Tibial nerve (tissue), 4 donors: ENCODE data around the gene FNIP2. TPM values are rescaled to one million over a fixed set of nuclear protein-coding genes. Genes with fewer than 3 reads are reported as not detected.

ENCODE experiments used
- DNase-seq, 2 donors: peaks; one replicate each; pipeline ENCODE4 v3.0.0-alpha.2; 2019; ENCODE audit warnings: low spot score in 2 of 2
- H3K27ac ChIP-seq, 4 donors: fragments of 200-600 bp; sonication (generic) in 3 of 4; one replicate each; pipeline ENCODE4 v1.5.1; 2017 to 2019; ENCODE audit warnings: mild to moderate bottlenecking in 1 of 4
- H3K27me3 ChIP-seq, 2 donors: fragments of 200-600 bp; sonication (generic) in 1 of 2; one replicate each; pipeline versions ENCODE4 v1.5.1 to v1.6.0; 2017 to 2019
- H3K36me3 ChIP-seq, 3 donors: fragments of 200-600 bp; sonication (generic); one replicate each; pipeline ENCODE4 v1.5.1; 2018 to 2019
- H3K4me1 ChIP-seq, 4 donors: fragments of 200-600 bp; sonication (generic) in 3 of 4; one replicate each; pipeline ENCODE4 v1.5.1; 2017 to 2019
- H3K4me3 ChIP-seq, 4 donors: fragments of 200-600 bp; sonication (generic) in 3 of 4; one replicate each; pipeline ENCODE4 v1.5.1; 2017 to 2019; ENCODE audit warnings: mild to moderate bottlenecking in 1 of 4, moderate library complexity in 1 of 4
- H3K9me3 ChIP-seq, 4 donors: fragments of 200-600 bp; sonication (generic) in 3 of 4; one replicate each; pipeline ENCODE4 v1.5.1; 2017 to 2019
- CTCF ChIP-seq, 5 experiments: fragments of 200-600 bp in 3 of 5; fragments of 450-650 bp in 2 of 5; sonication (generic) in 3 of 5; IDR thresholded peaks; one replicate each; pipeline ENCODE4 v1.5.1; 2016 to 2019; ENCODE audit warnings: antibody characterized with exemption in 5 of 5, mild to moderate bottlenecking in 3 of 5, moderate library complexity in 2 of 5
- EP300 ChIP-seq, 2 donors: sonication (generic); formaldehyde crosslinking; IDR thresholded peaks; one replicate each; pipeline ENCODE4 v1.6.1; 2017; ENCODE audit warnings: antibody characterized with exemption in 2 of 2, mild to moderate bottlenecking in 1 of 2
- POLR2A ChIP-seq, 2 donors: fragments of 450-650 bp; IDR thresholded peaks; one replicate each; pipeline ENCODE4 v1.6.1; 2017; ENCODE audit warnings: antibody characterized with exemption in 2 of 2, mild to moderate bottlenecking in 2 of 2, moderate library complexity in 2 of 2
- WGBS, 2 donors: methylation state at CpG; one replicate each; pipeline ENCODE4 v1.1.5; 2018; 5-methylcytosine and 5-hydroxymethylcytosine counted together
- total RNA-seq, 4 donors: library from RNA; depleted of rRNA; stranded (reverse); fragments of >200 nt; gene quantifications; one replicate each; pipeline ENCODE4 v1.1.0, GENCODE V29; 2016

FNIP2 gene
- total RNA-seq, 4 donors from 2014 or later: 61.5 to 74.3 (median 69.3) TPM

DNA sequence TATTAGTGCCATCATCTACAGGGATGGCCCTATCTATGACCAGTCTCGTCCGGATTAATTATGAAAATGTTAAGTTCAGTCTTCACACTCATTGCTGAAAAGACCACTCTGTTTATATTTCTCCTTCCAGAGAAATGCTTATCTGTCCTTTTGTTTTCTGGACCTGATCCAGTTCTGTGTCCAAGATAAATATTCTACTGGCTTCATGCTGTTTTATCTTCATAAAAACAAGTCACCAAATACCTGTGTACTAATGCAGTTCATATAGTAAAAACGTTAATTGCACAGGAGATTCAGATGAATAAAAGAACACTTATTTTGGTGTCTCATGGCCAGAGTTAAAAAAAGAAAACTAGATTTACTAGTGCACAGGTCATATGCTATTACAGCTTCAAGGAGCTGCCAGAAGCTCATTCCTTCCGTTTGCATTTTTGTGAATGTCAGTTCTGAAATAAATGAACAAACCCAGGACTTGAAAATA lies 17.3 kb downstream of the FNIP2 start:
- WGBS, 2 donors: 7 to 15% methylated on average over 4 of the region's 4 CpGs
- peak overlapping the region in 3 of 4 donors; percentile 51 to 67 (median 61) for H3K27ac ChIP-seq

DNA sequence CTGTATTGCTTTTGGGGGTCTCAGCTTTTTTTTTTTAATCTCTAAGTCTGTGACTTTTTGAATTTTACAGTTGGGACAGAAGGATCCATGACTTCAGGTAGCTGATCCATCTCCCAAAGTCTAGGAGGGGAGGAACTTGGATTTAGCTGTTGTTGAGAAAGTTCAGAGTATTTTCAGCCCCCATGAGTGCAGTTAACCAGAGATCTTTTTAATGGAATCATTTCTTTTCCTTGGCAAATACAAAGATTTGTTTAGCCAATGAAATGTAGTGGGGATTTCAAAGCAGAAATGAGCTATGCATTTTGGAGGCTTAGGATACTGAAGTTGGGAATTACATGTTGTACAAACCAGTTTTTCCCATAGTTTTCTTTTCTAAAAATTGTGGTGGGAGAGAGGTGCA lies 18.1 kb downstream of the FNIP2 start:
- Histone ChIP-seq H3K36me3 (no peaks in the 10 kb centered on the region), H3K4me3 (no peak overlapping the region), H3K9me3 (no peaks in the 10 kb centered on the region), H3K27me3 (no peaks in the 10 kb centered on the region), H3K4me1 (peaks cover 3 to 80% (median 50%) of the 10 kb centered on the region in 4 donors), H3K27ac (peak overlapping the region in 3 of 4 donors; percentile 3 to 67 (median 61))
- DNase-seq: no peak
- TF ChIP-seq POLR2A (IDR thresholded peaks at IDR 0.05) (no peak), CTCF (IDR thresholded peaks at IDR 0.05) (no peak), EP300 (IDR thresholded peaks at IDR 0.05) (no peak)

More for the DNA sequence above, 17.3 kb downstream of the FNIP2 start:
- Histone ChIP-seq H3K4me3 (no peak overlapping the region), H3K27me3 (no peaks in the 10 kb centered on the region), H3K4me1 (peaks cover 3 to 81% (median 50%) of the 10 kb centered on the region in 4 donors), H3K9me3 (no peaks in the 10 kb centered on the region), H3K36me3 (no peaks in the 10 kb centered on the region)
- TF ChIP-seq EP300 (IDR thresholded peaks at IDR 0.05): no peak
- no peak for TF ChIP-seq CTCF (IDR thresholded peaks at IDR 0.05)
- TF ChIP-seq POLR2A (IDR thresholded peaks at IDR 0.05): no peak
- no peak for DNase-seq

DNA sequence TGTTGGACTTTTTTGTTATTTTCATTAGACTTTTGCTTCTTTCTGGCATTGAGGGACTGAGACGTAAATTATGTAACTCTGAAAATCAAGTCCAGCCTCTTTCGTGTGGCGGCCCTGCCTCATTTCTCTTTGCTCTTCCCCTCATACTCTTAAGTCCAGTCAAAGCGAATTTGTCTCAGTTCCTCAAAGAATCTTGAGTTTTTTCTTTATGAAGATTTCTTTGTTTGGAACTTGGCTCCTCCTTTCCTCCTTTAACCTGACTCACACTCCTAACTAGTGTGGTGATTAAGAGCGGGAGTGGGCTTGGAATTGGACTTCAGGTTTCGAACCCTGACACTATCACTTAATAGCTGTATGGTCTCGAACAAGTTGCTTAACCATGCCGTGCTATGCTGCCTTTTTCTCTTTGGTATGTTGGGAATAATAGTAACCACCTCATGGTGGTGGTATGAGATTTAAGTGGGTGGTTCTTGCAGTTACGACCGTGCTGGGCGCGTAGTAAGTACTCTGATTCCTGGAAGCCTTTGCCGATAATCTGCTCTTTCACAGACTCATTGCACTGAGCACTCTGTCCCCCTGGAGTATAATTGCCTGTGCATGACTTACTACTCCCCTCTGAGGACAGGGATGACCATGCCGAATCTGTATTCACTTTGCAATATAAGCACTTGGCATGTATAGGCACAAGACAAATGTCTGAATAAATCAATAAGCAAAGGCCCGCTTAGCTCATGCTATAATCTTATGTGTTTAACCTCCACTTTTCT lies 19.1 kb downstream of the FNIP2 start:
- Histone ChIP-seq H3K4me3 (no peak overlapping the region), H3K9me3 (no peaks in the 10 kb centered on the region), H3K36me3 (no peaks in the 10 kb centered on the region), H3K4me1 (peaks cover under 1 to 80% (median 48%) of the 10 kb centered on the region in 4 donors), H3K27me3 (no peaks in the 10 kb centered on the region), H3K27ac (peak overlapping the region in 2 of 4 donors; percentile 61 to 67)
- 70 to 76% methylated on average over 15 of the region's 15 CpGs for WGBS, 2 donors
- no peak for DNase-seq
- TF ChIP-seq CTCF (IDR thresholded peaks at IDR 0.05) (no peak), EP300 (IDR thresholded peaks at IDR 0.05) (no peak), POLR2A (IDR thresholded peaks at IDR 0.05) (no peak)

GRCh38 chr4:158788516-158788915 lies 19.7 kb downstream of the FNIP2 start:
- Histone ChIP-seq H3K36me3 (no peaks in the 10 kb centered on the region), H3K27me3 (no peaks in the 10 kb centered on the region), H3K4me3 (no peak overlapping the region), H3K27ac (peak overlapping the region in 2 of 4 donors; percentile 61 to 67), H3K4me1 (peaks cover 0 to 80% (median 42%) of the 10 kb centered on the region in 4 donors), H3K9me3 (no peaks in the 10 kb centered on the region)
- no peak for TF ChIP-seq CTCF (IDR thresholded peaks at IDR 0.05)
- no peak for DNase-seq
- WGBS, 2 donors: 66 to 86% methylated on average over 1 of the region's 1 CpG

DNA sequence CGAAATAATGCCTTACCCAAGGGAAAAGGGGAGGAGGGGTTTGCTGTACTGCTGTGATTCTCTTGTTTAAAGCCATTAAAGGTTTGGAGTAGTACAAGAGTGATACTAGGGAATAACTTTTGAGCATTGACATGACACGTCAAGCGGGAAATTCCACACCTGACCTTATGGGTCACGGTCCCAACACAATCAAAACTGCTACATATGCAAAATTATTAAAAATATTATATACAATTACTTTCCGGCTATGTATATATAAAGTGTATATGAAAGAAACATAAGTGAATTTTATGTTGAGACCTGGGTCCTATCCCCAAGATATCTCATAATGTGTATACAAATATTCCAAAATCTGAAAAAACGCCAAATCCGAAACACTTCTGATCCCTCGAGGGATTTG lies 21.0 kb downstream of the FNIP2 start:
- no peaks in the 10 kb centered on the region for H3K9me3 ChIP-seq
- DNase-seq: no peak
- no peaks in the 10 kb centered on the region for H3K36me3 ChIP-seq
- no peak for TF ChIP-seq CTCF (IDR thresholded peaks at IDR 0.05)
- TF ChIP-seq POLR2A (IDR thresholded peaks at IDR 0.05): no peak
- no peak for TF ChIP-seq EP300 (IDR thresholded peaks at IDR 0.05)
- 89 to 91% methylated on average over 8 of the region's 8 CpGs for WGBS, 2 donors
- H3K27me3 ChIP-seq: no peaks in the 10 kb centered on the region
- H3K4me1 ChIP-seq: peaks cover 0 to 75% (median 36%) of the 10 kb centered on the region in 4 donors
- H3K4me3 ChIP-seq: no peak overlapping the region
- no peak overlapping the region for H3K27ac ChIP-seq
